Adipocyte (in vitro differentiated cells): ENCODE measurements around the gene MIGA2.

Experiments
- DNase-seq: peaks from one replicate; pipeline ENCODE4 v3.0.0-alpha.2; 2015; ENCODE audit warnings: low read depth
- H3K27me3 ChIP-seq: replicated peaks from 2 replicates; pipeline ENCODE4 v1.7.0; 2013; ENCODE audit warnings: mild to moderate bottlenecking, low read length, moderate library complexity; ENCODE audit not compliant: control insufficient read depth, insufficient read depth
- H3K36me3 ChIP-seq: 2 replicates; pipeline ENCODE4 v1.7.0; 2013; ENCODE audit warnings: low read length, mild to moderate bottlenecking, moderate library complexity; ENCODE audit not compliant: control insufficient read depth, insufficient read depth, severe bottlenecking
- H3K4me1 ChIP-seq: 2 replicates; pipeline ENCODE4 v1.7.0; 2013; ENCODE audit warnings: mild to moderate bottlenecking, low read length, moderate library complexity; ENCODE audit not compliant: control insufficient read depth, insufficient read depth
- H3K4me3 ChIP-seq: 2 replicates; pipeline ENCODE4 v1.7.0; 2013; ENCODE audit warnings: mild to moderate bottlenecking, low read length, moderate library complexity
- H3K9ac ChIP-seq: 2 replicates; pipeline ENCODE4 v1.7.0; 2013; ENCODE audit warnings: mild to moderate bottlenecking, low read length, moderate library complexity
- H3K9me3 ChIP-seq: 2 replicates; pipeline ENCODE4 v1.7.0; 2013; ENCODE audit warnings: mild to moderate bottlenecking, low read length, moderate library complexity; ENCODE audit not compliant: control insufficient read depth

MIGA2 gene

DNA sequence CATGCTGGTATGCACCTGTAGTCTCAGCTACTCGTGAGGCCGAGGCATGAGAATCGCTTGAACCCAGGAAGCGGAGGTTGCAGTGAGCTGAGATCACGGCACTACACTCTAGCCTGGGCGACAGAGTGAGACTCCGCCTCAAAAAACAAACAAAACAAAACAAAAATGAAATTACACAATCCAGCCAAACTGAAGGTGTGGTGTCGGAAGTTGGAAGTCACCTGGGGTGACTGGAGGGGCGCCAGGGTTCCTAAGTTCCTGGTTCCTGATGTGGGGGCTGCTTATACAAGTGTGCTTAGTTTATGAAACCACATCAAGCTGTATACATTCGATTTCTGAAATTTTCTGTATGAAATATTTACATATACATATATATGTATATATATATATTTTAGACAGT is 40.8 kb downstream of the MIGA2 start:
- H3K9ac ChIP-seq, result no peak overlapping the region
- H3K9me3 ChIP-seq, result no peaks in the 10 kb centered on the region
- no peak overlapping the region for H3K4me3 ChIP-seq
- no peak for DNase-seq
- H3K4me1 ChIP-seq, result peaks cover 13% of the 10 kb centered on the region
- no peaks in the 10 kb centered on the region for H3K36me3 ChIP-seq
- no peaks in the 10 kb centered on the region for H3K27me3 ChIP-seq

- Histone ChIP-seq H3K36me3 (no peaks in the 10 kb centered on the region), H3K4me3 (no peak overlapping the region), H3K9me3 (no peaks in the 10 kb centered on the region), H3K4me1 (peaks cover 16% of the 10 kb centered on the region), H3K9ac (no peak overlapping the region), H3K27me3 (no peaks in the 10 kb centered on the region)
- DNase-seq, result no peak
These were observed 42.5 kb downstream of the MIGA2 start for GRCh38 chr9:129078691-129079503.

- DNase-seq, result no peak
- Histone ChIP-seq H3K27me3 (no peaks in the 10 kb centered on the region), H3K9ac (peak overlapping the region; percentile 78), H3K4me1 (peaks cover 16% of the 10 kb centered on the region), H3K36me3 (peaks cover under 1% of the 10 kb centered on the region), H3K9me3 (no peaks in the 10 kb centered on the region), H3K4me3 (peak overlapping the region; percentile 96)
These were observed 43.4 kb downstream of the MIGA2 start for GRCh38 chr9:129079829-129080228.

DNA sequence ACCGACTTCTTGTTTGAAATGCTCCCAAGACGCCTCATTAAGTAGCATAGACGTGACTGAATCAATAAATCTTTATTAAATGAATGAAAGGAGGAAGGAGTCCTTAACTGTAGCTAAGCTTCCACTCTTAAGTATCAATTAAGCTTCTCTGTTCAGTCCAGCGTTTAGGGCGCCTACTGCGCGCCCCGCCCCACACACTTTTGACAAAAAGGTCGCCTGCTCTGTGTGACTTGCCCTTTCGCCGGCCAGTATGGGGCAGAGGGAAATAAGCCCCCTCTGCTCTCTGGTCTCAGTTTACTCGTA is 43.8 kb downstream of the MIGA2 start:
- no peaks in the 10 kb centered on the region for H3K27me3 ChIP-seq
- peak overlapping the region; percentile 96 for H3K4me3 ChIP-seq
- peak overlapping the region; percentile 78 for H3K9ac ChIP-seq
- H3K9me3 ChIP-seq, result no peaks in the 10 kb centered on the region
- peaks cover 5% of the 10 kb centered on the region for H3K36me3 ChIP-seq
- no peak for DNase-seq
- peaks cover 16% of the 10 kb centered on the region for H3K4me1 ChIP-seq

GRCh38 chr9:129080601-129081387 is 44.4 kb downstream of the MIGA2 start, which contains the start of gene DOLPP1:
DOLPP1 (plus strand) TSS chr9:129081111; CDS start chr9:129081132, 21 bp downstream.
- Histone ChIP-seq H3K4me3 (peak within 1 kb of the TSS; percentile 96), H3K9me3 (no peaks in the 10 kb centered on the region), H3K27me3 (no peaks in the 10 kb centered on the region), H3K4me1 (peaks cover 16% of the 10 kb centered on the region), H3K9ac (peak within 1 kb of the TSS; percentile 94), H3K36me3 (peaks cover 10% of the 10 kb centered on the region)
- DNase-seq, result peak; percentile 100

GRCh38 chr9:129081388-129081904 is 45.0 kb downstream of the MIGA2 start:
- Histone ChIP-seq H3K9ac (peak overlapping the region; percentile 94), H3K36me3 (peaks cover 17% of the 10 kb centered on the region)
- DNase-seq, result no peak

GRCh38 chr9:129084087-129084486 is 47.7 kb downstream of the MIGA2 start:
- peaks cover 16% of the 10 kb centered on the region for H3K4me1 ChIP-seq
- no peak for DNase-seq
- H3K9me3 ChIP-seq, result no peaks in the 10 kb centered on the region
- no peak overlapping the region for H3K9ac ChIP-seq
- H3K36me3 ChIP-seq, result peaks cover 29% of the 10 kb centered on the region
- no peak overlapping the region for H3K4me3 ChIP-seq
- no peaks in the 10 kb centered on the region for H3K27me3 ChIP-seq

More at GRCh38 chr9:129081388-129081904, 45.0 kb downstream of the MIGA2 start:
- H3K4me1 ChIP-seq, result peaks cover 16% of the 10 kb centered on the region
- peak overlapping the region; percentile 96 for H3K4me3 ChIP-seq
- H3K9me3 ChIP-seq, result no peaks in the 10 kb centered on the region
- no peaks in the 10 kb centered on the region for H3K27me3 ChIP-seq

- Histone ChIP-seq H3K4me1 (peaks cover 5% of the 10 kb centered on the region), H3K27me3 (no peaks in the 10 kb centered on the region), H3K9ac (no peak overlapping the region), H3K9me3 (no peaks in the 10 kb centered on the region), H3K36me3 (peaks cover 38% of the 10 kb centered on the region), H3K4me3 (no peak overlapping the region)
- no peak for DNase-seq
These were observed 52.8 kb downstream of the MIGA2 start for GRCh38 chr9:129089246-129089645.

GRCh38 chr9:129093602-129094386 is 57.4 kb downstream of the MIGA2 start:
- DNase-seq, result no peak
- Histone ChIP-seq H3K27me3 (no peaks in the 10 kb centered on the region), H3K36me3 (peaks cover 46% of the 10 kb centered on the region), H3K4me3 (no peak overlapping the region), H3K9ac (no peak overlapping the region), H3K9me3 (no peaks in the 10 kb centered on the region), H3K4me1 (peaks cover 5% of the 10 kb centered on the region)

- Histone ChIP-seq H3K4me3 (no peak overlapping the region), H3K9me3 (no peaks in the 10 kb centered on the region)
- DNase-seq, result no peak
These were observed 58.2 kb downstream of the MIGA2 start for GRCh38 chr9:129094387-129095169.

More at GRCh38 chr9:129094387-129095169, 58.2 kb downstream of the MIGA2 start:
- Histone ChIP-seq H3K36me3 (peaks cover 40% of the 10 kb centered on the region), H3K27me3 (no peaks in the 10 kb centered on the region), H3K9ac (no peak overlapping the region), H3K4me1 (peaks cover 5% of the 10 kb centered on the region)
